Measurements from ENCODE around the gene GALR3.

The GALR3 gene

GRCh38 chr22:37778370-37779009 lies 44.7 kb upstream of the GALR3 start:
- Histone ChIP-seq H3K9me3 (ENCODE audit: severe bottlenecking) (no peaks in the 10 kb centered on the region), H3K27me3 (ENCODE audit: insufficient read depth, low read depth, severe bottlenecking) (no peaks in the 10 kb centered on the region), H3K4me3 (ENCODE audit: low read depth, low read length) (no peak overlapping the region), H3K27ac (no peak overlapping the region), H3K36me3 (no peaks in the 10 kb centered on the region)
- no peak for TF ChIP-seq CTCF (IDR thresholded peaks at IDR 0.05; ENCODE audit: low read depth, low read length)
- no peak for DNase-seq

- no peaks in the 10 kb centered on the region for H3K9me3 ChIP-seq (ENCODE audit: severe bottlenecking)
- no peak for DNase-seq
- no peaks in the 10 kb centered on the region for H3K36me3 ChIP-seq
- no peak overlapping the region for H3K27ac ChIP-seq
- no peak overlapping the region for H3K4me3 ChIP-seq (ENCODE audit: low read depth, low read length)
- TF ChIP-seq CTCF (IDR thresholded peaks at IDR 0.05; ENCODE audit: low read depth, low read length): peak; percentile 57
- no peaks in the 10 kb centered on the region for H3K27me3 ChIP-seq (ENCODE audit: insufficient read depth, low read depth, severe bottlenecking)
These were observed 41.6 kb upstream of the GALR3 start for GRCh38 chr22:37781434-37782059.

- Histone ChIP-seq H3K27me3 (ENCODE audit: insufficient read depth, low read depth, severe bottlenecking) (no peaks in the 10 kb centered on the region), H3K4me3 (ENCODE audit: low read depth, low read length) (no peak overlapping the region), H3K36me3 (no peaks in the 10 kb centered on the region), H3K9me3 (ENCODE audit: severe bottlenecking) (no peaks in the 10 kb centered on the region), H3K27ac (no peak overlapping the region)
- peak; percentile 51; the same call in 1 of the 2 replicates for TF ChIP-seq CTCF (IDR thresholded peaks at IDR 0.05; ENCODE audit: low read depth, low read length)
- peak; percentile 48 for DNase-seq
These were observed 40.6 kb upstream of the GALR3 start for GRCh38 chr22:37782340-37783168.

GRCh38 chr22:37784829-37785495 lies 38.2 kb upstream of the GALR3 start:
- DNase-seq: peak; percentile 74
- TF ChIP-seq CTCF (IDR thresholded peaks at IDR 0.05; ENCODE audit: low read depth, low read length): no peak

GRCh38 chr22:37790234-37790633 lies 32.9 kb upstream of the GALR3 start:
- Histone ChIP-seq H3K36me3 (no peaks in the 10 kb centered on the region), H3K27ac (no peak overlapping the region), H3K4me3 (ENCODE audit: low read depth, low read length) (no peak overlapping the region), H3K27me3 (ENCODE audit: insufficient read depth, low read depth, severe bottlenecking) (no peaks in the 10 kb centered on the region), H3K9me3 (ENCODE audit: severe bottlenecking) (no peaks in the 10 kb centered on the region)
- no peak for TF ChIP-seq CTCF (IDR thresholded peaks at IDR 0.05; ENCODE audit: low read depth, low read length)
- no peak for DNase-seq

More at GRCh38 chr22:37784829-37785495, 38.2 kb upstream of the GALR3 start:
- H3K4me3 ChIP-seq (ENCODE audit: low read depth, low read length): no peak overlapping the region
- no peaks in the 10 kb centered on the region for H3K9me3 ChIP-seq (ENCODE audit: severe bottlenecking)
- H3K27ac ChIP-seq: peak overlapping the region; percentile 52
- no peaks in the 10 kb centered on the region for H3K36me3 ChIP-seq
- no peaks in the 10 kb centered on the region for H3K27me3 ChIP-seq (ENCODE audit: insufficient read depth, low read depth, severe bottlenecking)

All from WERI-Rb-1 (cell line).